Measurements from ENCODE around the gene RAPGEF1. TPM values are rescaled to one million over a fixed set of nuclear protein-coding genes. Genes with fewer than 3 reads are reported as not detected.
"Not testable (repeated sequence)": the region's sequence is repeated elsewhere in the genome, so short reads cannot be mapped to it uniquely, and the experiment has no call there.

Gene RAPGEF1
- total RNA-seq, 1 donor from 2014 or later = 33.3 TPM

DNA sequence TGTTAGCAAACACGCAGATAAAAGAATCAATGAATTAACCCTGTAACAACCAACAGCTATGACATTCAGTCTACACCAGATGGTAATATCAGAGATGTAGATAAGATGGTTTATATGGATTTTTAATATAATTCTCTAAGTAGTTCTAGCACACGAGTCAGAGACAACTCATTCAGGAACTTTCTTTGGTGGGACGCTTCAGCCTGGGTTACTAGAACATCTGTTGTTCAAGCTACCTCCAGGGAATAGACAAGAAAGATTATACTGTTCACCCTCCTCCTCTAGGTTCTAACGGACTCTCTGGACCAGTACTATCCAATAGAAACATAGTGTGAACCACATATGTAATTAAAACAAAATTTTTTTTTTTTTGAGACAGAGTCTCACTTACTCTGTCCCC, 73.8 kb downstream of the RAPGEF1 start:
- Histone ChIP-seq H3K27ac (no peak overlapping the region), H3K4me1 (peaks cover 18% of the 10 kb centered on the region), H3K9me3 (ENCODE audit: low read depth) (no peaks in the 10 kb centered on the region), H3F3A (ENCODE audit: low read depth) (peaks cover 8% of the 10 kb centered on the region), H3K36me3 (no peaks in the 10 kb centered on the region), H3K79me2 (ENCODE audit: low read depth) (peaks cover 28% of the 10 kb centered on the region), H3K4me2 (no peak overlapping the region), H3K27me3 (no peaks in the 10 kb centered on the region), H4K20me1 (ENCODE audit: low read depth) (peaks cover 28% of the 10 kb centered on the region), H3K9ac (no peak overlapping the region), H3K4me3 (no peak overlapping the region), H2AFZ (replicated peaks) (no peak overlapping the region)
- H3K4me3 Mint-ChIP-seq = no peak overlapping the region
- H3K27ac Mint-ChIP-seq = no peak overlapping the region
- H3K36me3 Mint-ChIP-seq = peaks cover 19% of the 10 kb centered on the region
- DNase-seq (ENCODE audit: low spot score) = no peak
- peaks cover 19% of the 10 kb centered on the region for H3K9me3 Mint-ChIP-seq
- TF ChIP-seq CTCF (IDR thresholded peaks at IDR 0.05) (no peak), EZH2 (IDR thresholded peaks at IDR 0.05) (no peak), EZH2phosphoT487 (IDR thresholded peaks at IDR 0.05) (no peak)
- no peaks in the 10 kb centered on the region for H3K27me3 Mint-ChIP-seq (ENCODE audit: insufficient read depth, low read depth)
- peaks cover 31% of the 10 kb centered on the region for H3K4me1 Mint-ChIP-seq

- TF ChIP-seq EZH2 (IDR thresholded peaks at IDR 0.05) = no peak
- no peak for TF ChIP-seq CTCF (IDR thresholded peaks at IDR 0.05)
- no peak for TF ChIP-seq EZH2phosphoT487 (IDR thresholded peaks at IDR 0.05)
These were observed 76.6 kb downstream of the RAPGEF1 start for GRCh38 chr9:131663288-131663687.

DNA sequence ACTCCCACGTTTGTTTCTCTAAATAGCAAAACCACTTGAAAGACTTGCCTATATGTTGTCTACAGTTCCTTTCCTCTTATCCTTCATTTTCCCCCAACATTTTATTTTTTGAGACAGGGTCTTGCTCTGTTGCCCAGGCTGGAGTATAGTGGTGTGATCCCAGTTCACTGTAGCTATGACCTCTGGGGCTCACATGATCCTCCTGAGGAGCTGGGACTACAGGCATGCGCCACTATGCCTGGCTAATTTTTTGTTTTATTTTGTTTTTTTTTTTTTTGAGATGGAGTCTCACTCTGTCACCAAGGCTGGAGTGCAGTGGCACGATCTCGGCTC, 77.6 kb downstream of the RAPGEF1 start:
- H3K4me3 Mint-ChIP-seq; H3K27ac Mint-ChIP-seq; DNase-seq (ENCODE audit: low spot score); H3K27me3 ChIP-seq; H3K27me3 Mint-ChIP-seq (ENCODE audit: insufficient read depth, low read depth); H3K9me3 ChIP-seq (ENCODE audit: low read depth); H3K4me3 ChIP-seq; H3K36me3 ChIP-seq; H3K4me2 ChIP-seq; H3F3A ChIP-seq (ENCODE audit: low read depth); H3K9ac ChIP-seq; H2AFZ ChIP-seq (replicated peaks); H3K79me2 ChIP-seq (ENCODE audit: low read depth); H3K4me1 ChIP-seq; H3K27ac ChIP-seq: not testable (repeated sequence)
- Mint-ChIP-seq H3K4me1 (peaks cover 12% of the 10 kb centered on the region), H3K9me3 (peaks cover 19% of the 10 kb centered on the region), H3K36me3 (peaks cover 21% of the 10 kb centered on the region)
- H4K20me1 ChIP-seq (ENCODE audit: low read depth) = peaks cover 24% of the 10 kb centered on the region

More at GRCh38 chr9:131663288-131663687, 76.6 kb downstream of the RAPGEF1 start:
- no peak overlapping the region for H3K4me3 Mint-ChIP-seq
- Histone ChIP-seq H3K4me1 (peaks cover 7% of the 10 kb centered on the region), H3K79me2 (ENCODE audit: low read depth) (peaks cover 13% of the 10 kb centered on the region), H3K4me2 (no peak overlapping the region), H3K9me3 (ENCODE audit: low read depth) (no peaks in the 10 kb centered on the region), H4K20me1 (ENCODE audit: low read depth) (peaks cover 14% of the 10 kb centered on the region), H3K36me3 (no peaks in the 10 kb centered on the region), H3F3A (ENCODE audit: low read depth) (no peaks in the 10 kb centered on the region), H3K27ac (no peak overlapping the region), H3K27me3 (no peaks in the 10 kb centered on the region), H3K9ac (no peak overlapping the region), H2AFZ (replicated peaks) (no peak overlapping the region), H3K4me3 (no peak overlapping the region)
- H3K36me3 Mint-ChIP-seq = peaks cover 19% of the 10 kb centered on the region
- H3K9me3 Mint-ChIP-seq = peaks cover 19% of the 10 kb centered on the region
- H3K27ac Mint-ChIP-seq = no peak overlapping the region
- peaks cover 16% of the 10 kb centered on the region for H3K4me1 Mint-ChIP-seq
- no peaks in the 10 kb centered on the region for H3K27me3 Mint-ChIP-seq (ENCODE audit: insufficient read depth, low read depth)
- DNase-seq (ENCODE audit: low spot score) = no peak

- Mint-ChIP-seq H3K27me3 (ENCODE audit: insufficient read depth, low read depth) (no peaks in the 10 kb centered on the region), H3K9me3 (peaks cover 19% of the 10 kb centered on the region), H3K27ac (no peak overlapping the region), H3K36me3 (peaks cover 21% of the 10 kb centered on the region), H3K4me1 (peaks cover 12% of the 10 kb centered on the region), H3K4me3 (no peak overlapping the region)
- no peak overlapping the region for H3K4me2 ChIP-seq
- H3K4me1 ChIP-seq = peaks cover 7% of the 10 kb centered on the region
- no peaks in the 10 kb centered on the region for H3K36me3 ChIP-seq
- no peak overlapping the region for H3K9ac ChIP-seq
- peaks cover 29% of the 10 kb centered on the region for H4K20me1 ChIP-seq (ENCODE audit: low read depth)
- TF ChIP-seq EZH2phosphoT487 (IDR thresholded peaks at IDR 0.05) (no peak), EZH2 (IDR thresholded peaks at IDR 0.05) (no peak), CTCF (IDR thresholded peaks at IDR 0.05) (no peak)
- no peaks in the 10 kb centered on the region for H3K27me3 ChIP-seq
- no peaks in the 10 kb centered on the region for H3K9me3 ChIP-seq (ENCODE audit: low read depth)
- no peak overlapping the region for H3K27ac ChIP-seq
- no peaks in the 10 kb centered on the region for H3F3A ChIP-seq (ENCODE audit: low read depth)
- H3K4me3 ChIP-seq = no peak overlapping the region
- peaks cover 5% of the 10 kb centered on the region for H3K79me2 ChIP-seq (ENCODE audit: low read depth)
- DNase-seq (ENCODE audit: low spot score) = no peak
- no peak overlapping the region for H2AFZ ChIP-seq (replicated peaks)
These were observed 78.1 kb downstream of the RAPGEF1 start for GRCh38 chr9:131661568-131662288.
